Ecto neural progenitor cell (in vitro differentiated cells): ENCODE data around the gene KRR1.
"Not testable (repeated sequence)": the region's sequence is repeated elsewhere in the genome, so short reads cannot be mapped to it uniquely, and the experiment has no call there.

Experiments
- DNase-seq: peaks from one replicate; pipeline ENCODE4 v3.0.0-alpha.2; 2018; ENCODE audit warnings: low spot score

KRR1 gene

DNA sequence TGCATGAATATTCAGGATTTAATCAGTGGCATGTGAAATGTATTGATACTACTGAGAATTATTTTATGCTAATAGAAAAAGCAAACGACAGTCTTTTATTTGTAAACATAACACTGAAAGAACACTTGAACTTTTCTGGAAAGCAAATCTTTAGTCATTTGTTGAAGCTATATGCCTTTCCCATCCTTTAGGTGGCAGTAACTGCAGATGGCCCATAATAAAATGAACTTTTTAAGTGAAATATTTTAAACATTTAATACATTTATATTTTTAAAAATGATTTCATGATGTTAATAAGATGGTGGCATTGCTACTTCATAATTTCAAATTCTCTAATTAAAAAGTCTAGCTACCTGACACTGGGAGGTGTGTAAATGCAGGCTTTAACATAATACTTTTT, 13.9 kb upstream of the KRR1 start:
- no peak for DNase-seq

DNA sequence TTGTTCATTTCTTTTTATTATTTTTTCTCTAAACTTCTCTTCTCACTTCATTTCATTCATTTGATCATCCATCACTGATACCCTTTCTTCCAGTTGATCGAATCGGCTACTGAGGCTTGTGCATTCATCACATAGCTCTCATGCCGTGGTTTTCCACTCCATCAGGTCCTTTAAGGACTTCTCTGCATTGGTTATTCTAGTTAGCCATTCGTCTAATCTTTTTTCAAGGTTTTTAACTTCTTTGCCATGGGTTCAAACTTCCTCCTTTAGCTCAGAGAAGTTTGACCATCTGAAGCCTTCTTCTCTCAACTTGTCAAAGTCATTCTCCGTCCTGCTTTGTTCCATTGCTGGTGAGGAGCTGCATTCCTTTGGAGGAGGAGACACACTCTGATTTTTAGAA, 10.7 kb upstream of the KRR1 start:
- not testable (repeated sequence) for DNase-seq

DNA sequence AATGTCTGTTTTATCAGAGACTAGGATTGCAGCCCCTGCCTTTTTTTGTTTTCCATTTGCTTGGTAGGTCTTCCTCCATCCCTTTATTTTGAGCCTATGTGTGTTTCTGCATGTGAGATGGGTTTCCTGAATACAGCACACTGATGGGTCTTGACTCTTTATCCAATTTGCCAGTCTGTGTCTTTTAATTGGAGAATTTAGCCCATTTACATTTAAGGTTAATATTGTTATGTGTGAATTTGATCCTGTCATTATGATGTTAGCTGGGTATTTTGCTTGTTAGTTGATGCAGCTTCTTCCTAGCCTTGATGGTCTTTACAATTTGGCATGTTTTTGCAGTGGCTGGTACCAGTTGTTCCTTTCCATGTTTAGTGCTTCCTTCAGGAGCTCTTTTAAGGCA, 9.8 kb upstream of the KRR1 start:
- DNase-seq = not testable (repeated sequence)

DNA sequence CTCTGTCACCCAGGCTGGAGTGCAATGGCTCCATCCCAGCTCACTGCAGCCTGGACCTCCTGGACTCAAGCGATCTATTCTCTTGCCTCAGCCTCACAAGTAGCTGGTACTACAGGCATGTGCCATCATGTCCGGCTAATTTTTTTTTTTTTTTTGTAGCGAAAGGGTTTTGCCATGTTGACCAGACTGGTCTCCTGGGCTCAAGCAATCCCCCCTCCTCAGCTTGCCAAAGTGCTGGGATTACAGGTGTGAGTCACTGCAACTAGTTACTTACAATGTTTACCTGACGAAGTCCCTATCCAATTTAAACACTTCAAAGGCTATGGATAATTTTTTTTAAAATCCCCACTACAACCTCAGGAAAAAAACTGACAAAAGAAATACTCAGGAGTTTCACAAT, 1.8 kb downstream of the KRR1 start:
- DNase-seq = no peak

DNA sequence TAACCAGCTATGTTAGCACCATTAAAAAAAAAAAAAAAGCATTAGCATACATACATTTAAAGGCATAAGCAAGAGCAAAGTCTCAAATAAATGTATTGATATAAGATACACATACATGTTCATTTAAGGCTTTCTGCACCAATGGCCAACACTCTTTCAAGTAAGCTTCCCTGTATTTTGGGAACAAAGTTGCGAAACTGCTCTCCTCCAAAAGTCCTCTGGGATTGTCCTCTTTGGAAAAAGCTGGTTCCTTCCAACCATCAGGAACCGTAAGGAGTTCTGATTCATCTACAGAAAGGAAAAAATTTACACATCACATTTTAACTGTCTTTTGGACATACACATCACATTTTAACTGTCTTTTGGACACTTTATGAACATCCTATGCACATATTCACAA, 3.2 kb downstream of the KRR1 start:
- no peak for DNase-seq

DNA sequence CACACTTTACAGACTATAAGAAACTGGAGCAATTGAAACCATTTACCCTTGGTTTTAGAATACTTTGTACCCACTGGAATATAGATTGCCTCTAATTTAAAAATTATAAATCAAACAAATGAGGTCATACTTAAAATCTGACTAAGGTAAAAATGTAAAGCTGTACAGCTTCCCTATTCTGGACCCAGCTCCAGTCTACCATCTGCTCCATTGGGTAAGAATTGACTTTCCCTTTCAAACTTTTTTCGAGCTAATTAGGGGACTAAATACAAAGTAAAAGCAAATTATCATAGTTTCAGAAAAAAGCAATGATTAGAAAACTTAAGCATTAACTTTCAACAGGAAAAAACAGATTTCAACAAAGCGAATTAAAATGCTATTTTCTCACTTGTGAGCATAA, 4.3 kb downstream of the KRR1 start:
- no peak for DNase-seq

DNA sequence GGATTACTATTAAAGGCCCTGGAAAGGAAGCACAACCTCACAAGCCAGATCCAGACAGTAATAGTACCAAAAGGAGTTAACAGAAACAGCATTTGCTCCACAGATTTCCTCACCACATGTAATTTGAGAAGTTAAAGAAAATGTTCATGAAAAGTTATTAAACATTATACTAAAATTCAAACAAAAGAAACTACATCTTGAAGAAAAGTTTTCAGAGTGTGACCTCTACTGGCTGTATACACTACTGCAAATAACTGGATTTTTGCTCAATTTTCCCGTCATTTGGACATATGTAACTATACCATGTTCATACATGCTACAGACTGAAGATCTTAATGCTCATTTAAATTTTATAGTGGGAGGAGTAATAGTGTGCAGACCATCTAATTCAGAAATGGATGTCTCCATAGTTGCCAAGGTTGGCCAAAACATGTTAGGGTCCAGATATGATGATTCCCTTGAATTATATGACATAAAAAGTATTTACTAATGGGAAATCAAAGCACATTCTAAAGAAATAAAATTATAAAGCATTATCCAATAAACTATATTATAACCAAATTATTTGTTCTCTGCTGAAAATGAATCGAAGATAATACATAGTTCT, 5.6 kb downstream of the KRR1 start:
- no peak for DNase-seq

DNA sequence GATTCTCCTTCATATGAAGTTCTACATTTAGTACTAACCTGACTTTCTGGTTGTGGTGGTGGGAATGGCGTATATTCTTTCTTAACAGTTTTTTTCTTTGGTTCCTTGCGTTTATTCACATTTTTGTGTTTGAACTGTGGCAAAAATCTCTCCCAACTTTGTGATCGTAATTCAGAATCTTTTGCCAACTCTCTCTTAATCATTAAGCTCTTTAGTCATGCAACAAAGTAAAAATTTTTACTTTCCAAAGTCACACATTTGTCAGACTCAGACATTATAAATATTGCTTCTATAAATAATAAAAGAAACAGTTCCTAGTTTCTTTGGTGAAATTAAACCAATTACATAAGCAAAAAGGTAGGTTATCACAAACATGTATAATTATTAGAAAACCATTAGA, 7.5 kb downstream of the KRR1 start:
- no peak for DNase-seq

DNA sequence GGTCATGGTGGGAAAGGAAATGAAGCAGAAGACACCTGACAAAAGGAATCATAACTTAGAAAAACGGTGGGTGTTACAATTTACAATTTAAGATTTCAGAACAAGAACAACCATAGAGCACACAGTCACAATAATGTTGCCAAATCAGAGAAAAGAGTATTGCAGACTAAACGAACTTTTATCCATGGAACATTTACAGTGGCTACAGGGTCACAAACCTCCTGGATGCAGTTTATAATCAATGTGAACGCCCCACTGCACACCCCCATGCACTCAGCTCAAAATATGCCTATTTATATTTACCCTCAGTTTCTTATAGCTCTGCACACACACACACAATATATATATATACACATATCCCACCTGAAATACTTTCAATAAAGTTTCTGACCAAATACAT, 8.0 kb downstream of the KRR1 start:
- no peak for DNase-seq

DNA sequence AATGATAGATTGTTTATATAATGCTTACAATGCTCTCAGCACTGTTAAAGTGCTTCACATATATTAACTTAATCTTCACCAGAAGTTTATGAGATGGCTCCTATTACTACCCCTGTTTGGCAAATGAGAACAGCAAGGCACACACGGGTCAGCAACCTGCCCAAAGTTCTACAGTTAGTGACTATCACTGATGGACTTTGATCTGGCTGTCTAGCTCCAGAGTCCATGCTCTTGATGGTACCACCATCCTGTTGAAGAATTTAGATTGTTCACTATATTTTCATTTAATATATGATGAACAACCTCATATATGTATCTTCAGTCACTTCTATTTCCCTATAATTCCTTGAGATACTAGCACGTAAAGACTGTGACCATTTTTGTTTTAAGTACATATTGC, 20.2 kb downstream of the KRR1 start:
- no peak for DNase-seq

DNA sequence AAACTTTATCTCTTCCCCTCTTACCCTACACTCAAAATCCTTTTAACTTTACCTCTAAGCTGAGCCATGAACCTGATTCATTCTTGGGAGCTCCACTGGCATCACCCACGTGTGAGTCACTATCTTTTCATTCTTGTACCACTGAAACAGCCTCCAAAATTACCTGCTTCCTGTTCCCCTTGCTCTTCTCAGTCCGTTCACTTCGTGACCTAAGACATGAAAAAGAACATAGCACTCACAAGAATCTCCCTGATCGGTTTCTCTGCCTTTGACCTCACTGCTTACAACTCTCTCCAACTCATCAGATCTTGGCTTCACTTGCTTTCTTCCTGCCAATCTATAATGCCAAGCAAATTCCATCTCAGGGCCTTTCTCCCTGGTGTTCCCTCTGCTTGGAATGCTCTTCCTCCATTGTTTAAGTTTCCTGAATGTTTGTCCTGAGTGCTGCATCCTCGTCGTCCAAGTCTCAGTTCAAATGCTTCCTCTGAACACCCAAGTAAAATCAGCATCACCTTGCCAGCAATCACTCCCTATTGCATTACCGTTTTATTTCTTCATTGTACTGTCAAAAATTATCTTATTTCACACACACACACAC, 21.7 kb downstream of the KRR1 start:
- no peak for DNase-seq

DNA sequence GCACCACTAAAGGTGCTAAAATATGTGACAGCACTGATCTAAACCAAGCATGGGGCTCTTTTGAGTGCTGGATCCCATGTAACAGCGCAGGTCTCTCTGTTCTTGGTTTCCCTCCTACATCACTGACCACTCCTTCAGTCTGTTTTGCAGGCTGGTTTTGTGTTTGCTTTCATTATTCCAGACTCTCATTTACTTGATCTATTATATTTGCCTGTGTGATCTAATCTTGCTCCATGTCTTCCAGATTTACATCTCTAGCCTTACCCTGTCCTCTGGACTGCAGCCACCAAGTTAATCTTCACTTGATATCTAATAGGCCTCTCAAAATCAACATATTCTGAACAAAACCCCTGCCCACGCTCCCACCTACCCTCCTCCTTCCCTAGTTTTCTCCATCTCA, 22.2 kb downstream of the KRR1 start:
- DNase-seq = no peak

DNA sequence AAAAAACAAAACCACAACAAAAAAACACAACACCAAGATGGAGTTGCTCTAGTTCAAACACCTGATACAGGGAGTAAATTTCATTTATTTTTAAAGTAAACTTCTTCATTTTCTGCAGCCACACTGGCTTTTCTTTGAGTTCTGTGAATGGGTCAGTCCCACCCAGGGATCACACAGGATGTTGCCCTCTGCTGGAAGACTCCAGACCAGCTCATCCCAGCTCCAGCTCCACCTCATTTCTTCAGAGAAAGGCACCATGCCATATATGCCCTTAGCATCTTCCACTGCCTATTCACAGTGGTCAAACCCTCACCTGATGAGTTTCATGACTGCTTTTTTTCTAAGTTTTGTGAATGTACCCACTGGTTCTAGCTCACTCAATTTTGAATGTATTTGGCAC, 22.9 kb downstream of the KRR1 start:
- DNase-seq = peak; percentile 53

DNA sequence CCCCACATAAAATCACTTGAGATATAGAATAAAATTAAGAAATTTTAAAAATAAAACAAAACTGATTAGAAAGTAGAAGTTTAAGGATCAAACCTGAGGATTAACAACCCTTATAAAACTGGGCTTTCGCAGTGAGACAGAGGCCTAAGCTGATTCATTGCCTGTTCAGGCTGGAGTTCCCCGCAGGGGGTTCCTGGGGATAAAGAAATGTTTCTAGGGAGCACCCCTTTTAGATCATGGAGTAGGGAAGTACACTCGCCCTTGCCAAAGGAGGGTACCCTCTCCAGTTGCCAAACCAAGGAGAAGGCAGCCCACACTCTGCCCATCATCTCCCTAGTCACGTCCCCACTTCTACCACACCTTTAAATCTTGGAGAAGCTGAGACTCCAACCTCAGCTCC, 24.1 kb downstream of the KRR1 start:
- no peak for DNase-seq

DNA sequence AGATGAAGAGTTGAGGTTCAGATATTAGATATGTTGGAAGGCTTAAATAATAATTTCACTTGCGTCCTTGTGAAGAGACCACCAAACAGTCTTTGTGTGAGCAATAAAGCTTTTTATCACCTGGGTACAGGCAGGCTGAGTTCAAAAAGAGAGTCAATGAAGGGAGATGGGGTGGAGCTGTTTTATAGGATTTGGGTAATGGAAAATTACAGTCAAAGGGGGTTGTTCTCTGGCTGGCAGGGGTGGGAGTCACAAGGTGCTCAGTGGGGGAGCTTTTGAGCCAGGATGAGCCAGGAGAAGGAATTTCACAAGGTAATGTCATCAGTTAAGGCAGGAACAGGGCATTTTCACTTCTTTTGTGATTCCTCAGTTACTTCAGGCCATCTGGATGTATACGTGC, 27.0 kb downstream of the KRR1 start:
- DNase-seq = not testable (repeated sequence)

DNA sequence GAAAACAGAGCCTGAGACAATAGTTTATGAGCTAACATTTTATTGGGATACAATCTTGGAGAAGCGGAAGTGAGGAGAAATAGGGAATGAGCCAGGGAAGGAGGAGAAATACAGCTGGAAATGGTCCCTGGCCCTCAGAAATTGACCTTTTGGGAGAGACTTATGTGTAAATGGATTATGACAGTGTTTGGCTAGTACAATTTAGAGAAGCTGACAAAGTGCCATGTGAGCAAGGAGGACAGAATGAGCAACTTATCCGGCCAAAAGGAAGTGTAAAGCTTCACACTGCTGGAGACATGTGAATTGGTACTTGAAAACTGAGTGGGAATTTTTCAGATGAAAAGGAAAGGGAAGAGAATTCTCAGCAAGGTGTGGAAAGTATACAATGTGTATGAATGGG, 28.0 kb downstream of the KRR1 start:
- no peak for DNase-seq

DNA sequence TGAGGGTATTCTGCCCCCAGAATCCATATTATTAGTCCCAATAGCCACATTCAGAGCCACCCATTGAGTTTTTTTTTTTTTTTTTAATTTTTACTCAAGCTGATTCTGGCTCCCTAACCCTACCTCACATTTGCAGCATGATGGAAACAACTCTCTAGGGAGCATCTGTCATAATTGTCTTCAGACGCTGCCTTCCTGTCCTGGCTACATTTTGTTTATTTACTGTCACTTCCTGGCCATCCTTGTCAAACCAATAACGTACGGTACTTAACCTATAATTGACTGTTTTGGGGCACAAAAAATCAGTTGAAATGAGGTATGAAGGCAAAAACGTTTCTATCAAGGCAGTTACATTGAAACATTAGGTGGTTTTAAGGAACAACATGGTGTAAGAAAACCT, 28.8 kb downstream of the KRR1 start:
- DNase-seq = no peak

DNA sequence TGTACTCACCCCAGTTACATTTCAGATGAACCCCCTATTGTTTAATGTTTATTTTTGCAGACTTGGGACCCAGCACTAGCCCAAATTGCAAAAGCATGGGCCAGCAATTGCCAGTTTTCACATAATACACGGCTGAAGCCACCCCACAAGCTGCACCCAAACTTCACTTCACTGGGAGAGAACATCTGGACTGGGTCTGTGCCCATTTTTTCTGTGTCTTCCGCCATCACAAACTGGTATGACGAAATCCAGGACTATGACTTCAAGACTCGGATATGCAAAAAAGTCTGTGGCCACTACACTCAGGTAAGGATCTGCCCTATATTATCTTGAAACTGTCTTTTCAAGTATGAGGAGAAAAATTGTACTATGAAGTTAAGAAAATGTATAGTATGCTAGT, 29.6 kb downstream of the KRR1 start:
- no peak for DNase-seq

DNA sequence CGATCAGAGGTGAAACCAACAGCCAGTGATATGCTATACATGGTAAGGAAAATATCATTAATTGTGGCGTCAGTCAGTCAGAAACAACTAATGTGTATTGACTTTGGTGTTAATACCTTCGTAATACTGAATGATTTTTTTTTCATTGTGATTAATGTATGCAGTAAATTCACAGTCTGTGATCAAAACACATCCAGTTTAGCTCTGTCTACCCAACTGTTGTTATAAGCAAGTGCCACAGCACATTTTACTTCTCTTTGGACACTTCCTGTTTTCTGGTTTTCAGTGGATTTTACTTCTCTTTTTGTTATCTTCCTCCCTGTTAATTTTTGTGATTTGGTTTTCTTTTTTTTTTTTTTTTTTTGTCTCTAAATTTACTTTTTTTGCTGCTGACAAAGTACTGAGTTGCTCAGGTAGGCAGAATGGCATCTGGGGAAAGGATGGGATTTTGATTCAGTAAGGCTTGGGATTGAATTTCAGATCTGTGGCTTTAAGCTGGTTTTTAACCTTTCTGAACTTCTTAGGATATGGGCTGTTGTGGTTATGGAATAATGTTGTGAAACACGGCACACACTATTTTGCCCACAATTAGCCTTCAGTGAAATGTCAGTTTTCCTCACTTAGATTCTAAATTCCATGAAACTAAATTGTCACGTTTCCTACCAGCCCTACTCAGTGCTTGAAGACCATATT, 30.2 kb downstream of the KRR1 start:
- no peak for DNase-seq

DNA sequence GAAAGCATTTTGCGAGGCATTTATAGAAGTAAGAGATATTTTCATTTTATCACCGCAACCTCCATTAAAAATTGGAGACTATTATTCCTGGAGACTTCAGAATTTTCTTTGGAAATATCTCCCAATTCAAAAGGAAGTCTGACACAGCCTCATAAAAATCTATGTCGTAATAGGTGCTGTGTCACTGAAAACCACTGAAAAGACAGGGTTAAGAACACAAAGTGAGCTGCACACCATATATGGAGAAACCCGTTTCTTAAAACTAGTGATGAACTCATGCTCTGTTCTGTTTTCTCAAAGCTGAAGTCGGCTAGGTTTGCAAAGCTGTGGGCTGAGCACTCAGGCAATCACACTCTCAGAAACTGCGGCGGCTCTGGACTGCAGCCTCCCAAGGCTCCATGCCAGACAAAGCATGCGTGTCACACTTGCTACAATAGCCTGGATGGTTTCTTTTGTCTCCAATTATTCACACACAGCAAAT, 30.9 kb downstream of the KRR1 start, which contains the start of gene GLIPR1:
Gene GLIPR1, plus strand, starts transcription at position 287 of the 481 bp plus-strand sequence. Its CDS starts 126 bp downstream, at position 413.
- DNase-seq = no peak

DNA sequence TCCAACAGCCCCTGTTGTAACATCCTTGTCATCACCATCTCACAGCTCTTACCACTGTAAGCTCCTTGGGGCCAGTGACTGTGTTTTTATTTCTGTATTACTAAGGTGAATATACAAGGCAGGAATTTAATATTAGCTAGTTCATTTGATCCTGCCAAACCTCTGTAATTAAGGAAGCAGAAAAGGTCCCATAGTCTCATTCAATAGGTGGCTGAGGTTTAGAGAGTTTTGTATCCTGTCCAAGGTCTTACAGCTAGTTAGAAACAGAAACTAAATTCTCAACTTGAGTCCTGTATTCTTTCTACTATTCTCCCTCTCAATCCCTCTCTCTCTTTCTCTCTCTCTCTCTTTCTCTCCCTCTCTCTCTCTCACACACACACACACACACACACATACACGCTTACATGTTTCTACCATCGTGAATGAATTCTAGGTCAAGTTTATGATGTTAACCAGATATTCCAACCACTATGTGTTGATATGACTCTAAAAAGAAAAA, 31.4 kb downstream of the KRR1 start:
- DNase-seq = no peak

DNA sequence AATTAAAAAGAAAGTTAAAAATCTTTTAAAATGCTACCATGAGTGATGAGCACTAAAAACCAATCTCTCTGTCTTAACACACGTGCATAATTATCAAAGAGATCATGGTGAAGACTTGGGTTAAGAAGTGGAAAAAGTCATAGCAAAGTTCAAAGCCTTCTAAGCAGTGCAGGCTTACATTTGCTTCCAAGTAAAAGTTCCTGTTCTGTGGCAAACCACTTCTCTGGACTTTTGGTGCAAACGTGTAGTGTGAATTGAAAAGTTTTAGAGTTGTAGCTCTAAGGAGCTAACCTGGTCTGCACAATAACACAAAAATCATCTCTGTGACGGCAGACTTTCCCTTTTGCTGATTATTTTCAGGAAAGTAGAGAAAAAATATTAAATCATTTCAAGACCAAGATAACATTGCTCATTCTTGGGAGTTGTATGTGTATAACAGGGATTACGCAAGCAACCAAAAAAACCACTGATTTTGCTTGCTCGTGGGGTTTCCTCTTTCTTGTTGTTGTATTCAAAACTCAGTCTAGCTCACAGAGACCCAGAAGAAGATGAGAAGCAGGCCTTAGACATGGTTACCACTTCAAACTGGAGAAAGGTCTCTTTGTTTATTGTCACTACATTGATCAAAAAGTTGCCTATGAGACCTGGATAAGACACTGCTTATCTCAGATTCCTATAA, 33.2 kb downstream of the KRR1 start:
- DNase-seq = no peak

DNA sequence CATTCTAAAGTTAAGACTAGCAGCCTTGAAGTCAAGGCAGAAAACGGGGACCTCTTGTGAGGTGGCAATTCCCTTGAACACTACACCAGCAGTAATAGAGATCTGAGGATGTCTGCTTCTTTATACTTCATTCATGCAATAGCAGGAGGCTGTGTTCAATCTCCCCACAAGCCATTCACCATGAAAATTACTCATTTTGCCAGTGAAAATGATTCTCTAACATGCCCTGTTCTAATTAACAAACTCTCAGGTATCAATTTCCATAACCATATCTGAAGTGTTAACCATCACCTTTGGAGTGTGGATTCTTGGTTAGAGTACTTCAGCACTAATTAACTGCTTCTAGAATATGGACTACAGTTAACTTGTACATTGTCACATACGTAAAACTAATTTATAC, 34.3 kb downstream of the KRR1 start:
- no peak for DNase-seq
